Measurements from ENCODE around the gene PCDHA6.

Gene PCDHA6

DNA sequence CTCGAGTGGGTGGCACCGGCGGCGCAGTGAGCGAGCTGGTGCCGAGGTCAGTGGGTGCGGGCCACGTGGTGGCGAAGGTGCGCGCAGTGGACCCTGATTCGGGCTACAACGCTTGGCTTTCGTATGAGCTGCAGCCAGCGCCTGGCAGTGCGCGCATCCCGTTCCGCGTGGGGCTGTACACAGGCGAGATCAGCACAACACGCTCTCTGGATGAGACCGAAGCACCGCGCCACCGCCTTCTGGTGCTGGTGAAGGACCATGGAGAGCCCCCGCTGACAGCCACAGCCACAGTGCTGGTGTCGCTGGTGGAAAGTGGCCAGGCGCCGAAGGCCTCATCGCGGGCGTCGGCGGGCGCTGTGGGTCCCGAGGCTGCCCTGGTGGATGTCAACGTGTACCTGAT is 4.3 kb upstream of the PCDHA6 start:
- TF ChIP-seq TCF12 (IDR thresholded peaks at IDR 0.05; ENCODE audit: low read depth) (no peak), CEBPB (IDR thresholded peaks at IDR 0.05) (no peak), EP300 (IDR thresholded peaks at IDR 0.05; ENCODE audit: borderline replicate concordance) (no peak)
- TF ChIP-seq, protein P1, sequence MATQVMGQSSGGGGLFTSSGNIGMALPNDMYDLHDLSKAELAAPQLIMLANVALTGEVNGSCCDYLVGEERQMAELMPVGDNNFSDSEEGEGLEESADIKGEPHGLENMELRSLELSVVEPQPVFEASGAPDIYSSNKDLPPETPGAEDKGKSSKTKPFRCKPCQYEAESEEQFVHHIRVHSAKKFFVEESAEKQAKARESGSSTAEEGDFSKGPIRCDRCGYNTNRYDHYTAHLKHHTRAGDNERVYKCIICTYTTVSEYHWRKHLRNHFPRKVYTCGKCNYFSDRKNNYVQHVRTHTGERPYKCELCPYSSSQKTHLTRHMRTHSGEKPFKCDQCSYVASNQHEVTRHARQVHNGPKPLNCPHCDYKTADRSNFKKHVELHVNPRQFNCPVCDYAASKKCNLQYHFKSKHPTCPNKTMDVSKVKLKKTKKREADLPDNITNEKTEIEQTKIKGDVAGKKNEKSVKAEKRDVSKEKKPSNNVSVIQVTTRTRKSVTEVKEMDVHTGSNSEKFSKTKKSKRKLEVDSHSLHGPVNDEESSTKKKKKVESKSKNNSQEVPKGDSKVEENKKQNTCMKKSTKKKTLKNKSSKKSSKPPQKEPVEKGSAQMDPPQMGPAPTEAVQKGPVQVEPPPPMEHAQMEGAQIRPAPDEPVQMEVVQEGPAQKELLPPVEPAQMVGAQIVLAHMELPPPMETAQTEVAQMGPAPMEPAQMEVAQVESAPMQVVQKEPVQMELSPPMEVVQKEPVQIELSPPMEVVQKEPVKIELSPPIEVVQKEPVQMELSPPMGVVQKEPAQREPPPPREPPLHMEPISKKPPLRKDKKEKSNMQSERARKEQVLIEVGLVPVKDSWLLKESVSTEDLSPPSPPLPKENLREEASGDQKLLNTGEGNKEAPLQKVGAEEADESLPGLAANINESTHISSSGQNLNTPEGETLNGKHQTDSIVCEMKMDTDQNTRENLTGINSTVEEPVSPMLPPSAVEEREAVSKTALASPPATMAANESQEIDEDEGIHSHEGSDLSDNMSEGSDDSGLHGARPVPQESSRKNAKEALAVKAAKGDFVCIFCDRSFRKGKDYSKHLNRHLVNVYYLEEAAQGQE (IDR thresholded peaks at IDR 0.05; ENCODE audit: low read depth) = no peak
- TF ChIP-seq, protein P2, sequence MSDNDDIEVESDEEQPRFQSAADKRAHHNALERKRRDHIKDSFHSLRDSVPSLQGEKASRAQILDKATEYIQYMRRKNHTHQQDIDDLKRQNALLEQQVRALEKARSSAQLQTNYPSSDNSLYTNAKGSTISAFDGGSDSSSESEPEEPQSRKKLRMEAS (IDR thresholded peaks at IDR 0.05) = no peak

DNA sequence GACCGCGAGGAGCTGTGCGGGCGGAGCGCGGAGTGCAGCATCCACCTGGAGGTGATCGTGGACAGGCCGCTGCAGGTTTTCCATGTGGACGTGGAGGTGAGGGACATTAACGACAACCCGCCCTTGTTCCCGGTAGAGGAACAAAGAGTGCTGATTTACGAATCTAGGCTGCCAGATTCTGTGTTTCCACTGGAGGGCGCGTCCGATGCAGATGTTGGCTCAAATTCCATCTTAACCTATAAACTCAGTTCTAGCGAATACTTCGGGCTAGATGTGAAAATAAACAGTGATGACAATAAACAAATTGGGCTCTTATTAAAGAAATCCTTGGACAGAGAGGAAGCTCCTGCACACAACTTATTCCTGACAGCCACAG is 590 bp downstream of the PCDHA6 start:
- TF ChIP-seq EP300 (IDR thresholded peaks at IDR 0.05; ENCODE audit: borderline replicate concordance) (no peak), NFIC (IDR thresholded peaks at IDR 0.05) (no peak), TEAD4 (IDR thresholded peaks at IDR 0.05) (no peak), YY1 (IDR thresholded peaks at IDR 0.05; ENCODE audit: low read depth) (no peak), TAF1 (IDR thresholded peaks at IDR 0.05; ENCODE audit: low read depth) (no peak), FOXM1 (IDR thresholded peaks at IDR 0.05; ENCODE audit: borderline replicate concordance, low read depth) (no peak), CEBPB (IDR thresholded peaks at IDR 0.05) (no peak), TCF12 (IDR thresholded peaks at IDR 0.05; ENCODE audit: low read depth) (no peak), ZBTB7A (IDR thresholded peaks at IDR 0.05; ENCODE audit: low read depth) (no peak), RAD21 (IDR thresholded peaks at IDR 0.05; ENCODE audit: low read depth) (no peak)
- TF ChIP-seq, protein P2 (IDR thresholded peaks at IDR 0.05) = no peak
- TF ChIP-seq, protein P1 (IDR thresholded peaks at IDR 0.05; ENCODE audit: low read depth) = no peak

DNA sequence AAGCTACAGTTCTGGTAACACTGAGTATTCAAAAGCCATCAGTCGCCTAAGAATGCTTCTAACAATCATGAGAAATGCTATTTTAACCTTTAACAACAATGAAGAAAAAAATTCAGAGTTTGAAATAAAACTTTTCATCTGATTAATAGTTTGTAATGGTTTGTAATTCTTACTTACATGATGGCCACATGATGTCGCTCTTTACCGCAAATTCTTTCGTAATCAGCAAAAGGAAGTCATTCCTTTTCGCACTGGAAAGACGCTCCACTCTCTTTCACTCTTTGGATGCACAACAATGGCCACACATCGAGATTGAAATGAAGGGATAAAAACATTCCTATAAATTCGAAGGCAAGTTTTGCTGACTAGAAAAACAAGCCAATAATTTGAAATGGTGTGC is 6.2 kb downstream of the PCDHA6 start, which contains the start of gene PCDHA7:
Gene PCDHA7, plus strand, starts transcription at position 277 of the 400 bp plus-strand sequence. Its CDS starts 115 bp downstream, at position 392.
- no peak for TF ChIP-seq ZBTB7A (IDR thresholded peaks at IDR 0.05; ENCODE audit: low read depth)
- no peak for TF ChIP-seq TEAD4 (IDR thresholded peaks at IDR 0.05)
- TF ChIP-seq, protein P2 (IDR thresholded peaks at IDR 0.05) = no peak
- no peak; the same call in 1 of the 2 replicates for TF ChIP-seq RAD21 (IDR thresholded peaks at IDR 0.05; ENCODE audit: low read depth)
- TF ChIP-seq TCF12 (IDR thresholded peaks at IDR 0.05; ENCODE audit: low read depth) = no peak
- TF ChIP-seq TAF1 (IDR thresholded peaks at IDR 0.05; ENCODE audit: low read depth) = no peak
- no peak for TF ChIP-seq FOXM1 (IDR thresholded peaks at IDR 0.05; ENCODE audit: borderline replicate concordance, low read depth)
- no peak for TF ChIP-seq CREB1 (IDR thresholded peaks at IDR 0.05; ENCODE audit: low read depth)

DNA sequence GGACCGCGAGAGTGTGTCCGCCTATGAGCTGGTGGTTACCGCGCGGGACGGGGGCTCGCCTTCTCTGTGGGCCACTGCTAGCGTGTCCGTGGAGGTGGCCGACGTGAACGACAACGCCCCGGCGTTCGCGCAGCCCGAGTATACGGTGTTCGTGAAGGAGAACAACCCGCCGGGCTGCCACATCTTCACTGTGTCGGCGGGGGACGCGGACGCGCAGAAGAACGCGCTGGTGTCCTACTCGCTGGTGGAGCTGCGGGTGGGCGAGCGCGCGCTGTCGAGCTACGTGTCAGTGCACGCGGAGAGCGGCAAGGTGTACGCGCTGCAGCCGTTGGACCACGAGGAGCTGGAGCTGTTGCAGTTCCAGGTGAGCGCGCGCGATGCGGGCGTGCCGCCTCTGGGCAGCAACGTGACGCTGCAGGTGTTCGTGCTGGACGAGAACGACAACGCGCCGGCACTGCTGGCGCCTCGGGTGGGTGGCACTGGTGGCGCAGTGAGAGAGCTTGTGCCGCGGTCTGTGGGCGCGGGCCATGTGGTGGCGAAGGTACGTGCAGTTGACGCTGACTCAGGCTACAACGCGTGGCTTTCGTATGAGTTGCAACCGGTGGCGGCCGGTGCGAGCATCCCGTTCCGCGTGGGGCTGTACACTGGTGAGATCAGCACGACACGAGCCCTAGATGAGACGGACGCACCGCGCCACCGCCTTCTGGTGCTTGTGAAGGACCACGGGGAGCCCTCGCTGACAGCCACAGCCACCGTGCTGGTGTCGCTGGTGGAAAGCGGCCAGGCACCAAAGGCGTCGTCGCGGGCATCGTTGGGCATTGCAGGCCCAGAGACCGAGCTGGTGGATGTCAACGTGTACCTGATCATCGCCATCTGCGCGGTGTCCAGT is 8.1 kb downstream of the PCDHA6 start:
- TF ChIP-seq TEAD4 (IDR thresholded peaks at IDR 0.05) = no peak
- TF ChIP-seq, protein P1 (IDR thresholded peaks at IDR 0.05; ENCODE audit: low read depth) = no peak

DNA sequence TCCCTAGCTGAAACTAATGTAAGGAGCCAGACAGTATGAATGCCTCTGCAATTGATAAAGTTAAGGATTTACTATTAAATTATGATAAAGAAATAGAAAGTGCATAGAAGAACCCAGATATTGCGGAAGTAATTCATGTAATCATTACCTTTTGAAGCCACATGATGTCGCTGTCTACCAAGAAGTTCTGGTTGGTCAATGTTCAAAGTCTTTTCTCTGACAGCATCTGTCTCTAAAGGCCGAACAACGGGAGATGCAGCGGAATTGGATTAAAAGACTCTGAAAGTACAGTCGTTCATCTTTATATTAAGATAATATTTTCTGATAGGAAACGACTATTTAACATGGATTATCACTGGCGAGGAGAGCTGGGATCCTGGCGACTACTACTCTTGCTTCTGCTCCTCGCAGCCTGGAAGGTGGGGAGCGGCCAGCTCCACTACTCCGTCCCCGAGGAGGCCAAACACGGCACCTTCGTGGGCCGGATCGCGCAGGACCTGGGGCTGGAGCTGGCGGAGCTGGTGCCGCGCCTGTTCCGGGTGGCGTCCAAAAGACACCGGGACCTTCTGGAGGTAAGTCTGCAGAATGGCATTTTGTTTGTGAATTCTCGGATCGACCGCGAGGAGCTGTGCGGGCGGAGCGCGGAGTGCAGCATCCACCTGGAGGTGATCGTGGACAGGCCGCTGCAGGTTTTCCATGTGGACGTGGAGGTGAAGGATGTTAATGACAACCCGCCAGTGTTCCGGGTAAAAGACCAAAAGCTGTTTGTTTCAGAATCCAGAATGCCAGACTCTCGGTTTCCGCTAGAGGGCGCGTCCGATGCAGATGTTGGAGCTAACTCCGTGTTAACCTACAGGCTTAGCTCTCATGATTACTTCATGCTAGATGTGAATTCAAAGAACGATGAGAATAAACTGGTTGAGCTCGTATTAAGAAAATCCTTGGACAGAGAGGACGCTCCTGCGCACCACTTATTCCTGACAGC is 13.5 kb downstream of the PCDHA6 start, which contains the start of gene PCDHA8:
Gene PCDHA8, plus strand, starts transcription at position 210 of the 985 bp plus-strand sequence. Its CDS starts 135 bp downstream, at position 345.
- TF ChIP-seq, protein P1 (IDR thresholded peaks at IDR 0.05; ENCODE audit: low read depth) = no peak
- no peak for TF ChIP-seq TEAD4 (IDR thresholded peaks at IDR 0.05)
- TF ChIP-seq TAF1 (IDR thresholded peaks at IDR 0.05; ENCODE audit: low read depth) = no peak
- TF ChIP-seq CREB1 (IDR thresholded peaks at IDR 0.05; ENCODE audit: low read depth) = no peak
- no peak for TF ChIP-seq CEBPB (IDR thresholded peaks at IDR 0.05)
- peak; percentile 50 for TF ChIP-seq RAD21 (IDR thresholded peaks at IDR 0.05; ENCODE audit: low read depth)

All from Ishikawa (cell line).